ENCODE results near the gene PTH1R. TPM values are rescaled to one million over a fixed set of nuclear protein-coding genes. Genes with fewer than 3 reads are reported as not detected.

PTH1R gene
- total RNA-seq, 4 donors from 2014 or later, result 2.1 to 26.8 (median 14.5) TPM

DNA sequence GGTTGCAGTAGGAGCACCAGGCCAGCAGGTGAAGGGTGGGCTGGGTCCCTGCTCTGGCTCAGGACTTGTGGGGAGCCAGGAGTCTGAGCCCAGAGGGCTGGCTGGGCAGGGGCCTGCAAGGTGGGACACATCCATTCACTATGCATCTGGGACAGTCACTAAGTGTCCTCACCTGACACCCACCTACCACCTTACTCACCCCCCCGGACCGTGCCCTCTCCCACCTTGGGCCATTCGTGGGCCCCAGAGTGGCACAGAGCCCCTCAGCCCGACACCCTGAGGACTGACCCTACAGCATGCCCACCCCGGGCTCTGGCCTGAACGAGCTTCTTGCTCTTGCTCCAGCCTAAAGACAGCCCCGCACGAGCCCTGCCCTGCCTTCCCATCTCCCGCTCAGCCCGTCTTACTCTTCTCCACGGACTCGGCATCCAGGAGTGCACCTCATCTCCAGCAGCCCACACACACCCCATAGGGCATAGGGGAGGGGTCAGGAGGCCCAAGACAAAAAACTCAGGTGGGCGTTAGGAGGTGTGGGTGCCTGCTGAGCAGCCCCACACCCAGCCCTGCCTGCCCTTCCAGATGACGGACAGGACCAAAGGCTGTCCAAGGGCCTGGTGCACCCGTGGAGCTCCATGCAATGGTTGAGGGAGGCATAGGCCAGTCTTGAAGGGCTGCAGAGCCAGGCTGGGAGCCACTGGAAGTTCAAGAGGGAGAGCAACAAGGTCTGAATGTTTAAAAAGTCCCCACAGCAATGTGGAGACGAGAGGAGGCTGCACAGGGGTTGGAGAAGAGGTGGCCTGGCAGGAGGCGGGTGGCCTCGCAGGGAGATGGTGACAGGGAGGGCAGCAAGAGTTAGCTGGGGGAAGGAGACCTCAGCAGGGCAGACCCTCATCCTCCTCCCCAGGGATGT, 27.0 kb downstream of the PTH1R start:
- peaks cover 15 to 24% (median 18%) of the 10 kb centered on the region in 4 donors for H3K4me1 ChIP-seq
- no peak for TF ChIP-seq POLR2A (IDR thresholded peaks at IDR 0.05; ENCODE audit: low read depth)
- no peak for TF ChIP-seq EP300 (IDR thresholded peaks at IDR 0.05)
- no peak for TF ChIP-seq POLR2AphosphoS5 (IDR thresholded peaks at IDR 0.05)

DNA sequence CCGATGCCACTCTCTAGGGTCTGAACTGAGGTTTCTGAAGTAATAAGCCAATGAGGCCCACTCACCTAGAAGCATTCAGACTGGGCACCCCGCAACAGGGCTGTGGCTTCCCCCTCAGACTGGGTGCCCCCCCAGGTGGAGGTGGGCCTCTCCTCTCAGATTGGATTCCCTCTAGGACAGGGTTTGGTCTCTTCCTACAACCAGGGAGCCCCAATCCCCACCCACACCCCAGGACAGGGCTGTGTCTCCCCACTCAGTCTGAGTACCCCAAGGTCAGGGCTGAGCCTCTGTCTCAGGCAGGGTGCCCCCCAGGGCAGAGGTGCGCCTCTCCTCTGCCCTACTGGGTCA, 27.7 kb downstream of the PTH1R start:
- peaks cover 20 to 30% (median 22%) of the 10 kb centered on the region in 4 donors for H3K4me1 ChIP-seq
- no peak for DNase-seq (ENCODE audit: extremely low spot score)
- H3K36me3 ChIP-seq, result no peaks in the 10 kb centered on the region
- intact Hi-C loops (cut with DNase I), result loop anchor here (5.0 kb wide), 1 partner anchor 38 kb away; no protein-coding TSS in a partner anchor
- peaks cover 0 to 8% (median 0%) of the 10 kb centered on the region in 4 donors for H3K27me3 ChIP-seq
- no peak overlapping the region for H3K27ac ChIP-seq (replicated peaks in 1 of 4)
- WGBS, result 86% methylated on average over 2 of the region's 3 CpGs
- no peaks in the 10 kb centered on the region for H3K9me3 ChIP-seq
- no peak overlapping the region for H3K4me3 ChIP-seq
- TF ChIP-seq, protein P1, sequence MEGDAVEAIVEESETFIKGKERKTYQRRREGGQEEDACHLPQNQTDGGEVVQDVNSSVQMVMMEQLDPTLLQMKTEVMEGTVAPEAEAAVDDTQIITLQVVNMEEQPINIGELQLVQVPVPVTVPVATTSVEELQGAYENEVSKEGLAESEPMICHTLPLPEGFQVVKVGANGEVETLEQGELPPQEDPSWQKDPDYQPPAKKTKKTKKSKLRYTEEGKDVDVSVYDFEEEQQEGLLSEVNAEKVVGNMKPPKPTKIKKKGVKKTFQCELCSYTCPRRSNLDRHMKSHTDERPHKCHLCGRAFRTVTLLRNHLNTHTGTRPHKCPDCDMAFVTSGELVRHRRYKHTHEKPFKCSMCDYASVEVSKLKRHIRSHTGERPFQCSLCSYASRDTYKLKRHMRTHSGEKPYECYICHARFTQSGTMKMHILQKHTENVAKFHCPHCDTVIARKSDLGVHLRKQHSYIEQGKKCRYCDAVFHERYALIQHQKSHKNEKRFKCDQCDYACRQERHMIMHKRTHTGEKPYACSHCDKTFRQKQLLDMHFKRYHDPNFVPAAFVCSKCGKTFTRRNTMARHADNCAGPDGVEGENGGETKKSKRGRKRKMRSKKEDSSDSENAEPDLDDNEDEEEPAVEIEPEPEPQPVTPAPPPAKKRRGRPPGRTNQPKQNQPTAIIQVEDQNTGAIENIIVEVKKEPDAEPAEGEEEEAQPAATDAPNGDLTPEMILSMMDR (IDR thresholded peaks at IDR 0.05), result no peak
- no peak for TF ChIP-seq EP300 (IDR thresholded peaks at IDR 0.05)
- no peak for TF ChIP-seq POLR2AphosphoS5 (IDR thresholded peaks at IDR 0.05)
- TF ChIP-seq POLR2A (IDR thresholded peaks at IDR 0.05; ENCODE audit: low read depth), result no peak

More for the DNA sequence above, 27.0 kb downstream of the PTH1R start:
- H3K27ac ChIP-seq (replicated peaks in 1 of 4), result no peak overlapping the region
- peaks cover 0 to 12% (median 0%) of the 10 kb centered on the region in 4 donors for H3K27me3 ChIP-seq
- 86% methylated on average over 18 of the region's 18 CpGs for WGBS
- no peaks in the 10 kb centered on the region for H3K36me3 ChIP-seq
- H3K4me3 ChIP-seq, result no peak overlapping the region
- intact Hi-C loops (cut with DNase I), result loop anchor here (5.0 kb wide), 1 partner anchor 37 kb away; no protein-coding TSS in a partner anchor
- no peak for DNase-seq (ENCODE audit: extremely low spot score)
- no peaks in the 10 kb centered on the region for H3K9me3 ChIP-seq

DNA sequence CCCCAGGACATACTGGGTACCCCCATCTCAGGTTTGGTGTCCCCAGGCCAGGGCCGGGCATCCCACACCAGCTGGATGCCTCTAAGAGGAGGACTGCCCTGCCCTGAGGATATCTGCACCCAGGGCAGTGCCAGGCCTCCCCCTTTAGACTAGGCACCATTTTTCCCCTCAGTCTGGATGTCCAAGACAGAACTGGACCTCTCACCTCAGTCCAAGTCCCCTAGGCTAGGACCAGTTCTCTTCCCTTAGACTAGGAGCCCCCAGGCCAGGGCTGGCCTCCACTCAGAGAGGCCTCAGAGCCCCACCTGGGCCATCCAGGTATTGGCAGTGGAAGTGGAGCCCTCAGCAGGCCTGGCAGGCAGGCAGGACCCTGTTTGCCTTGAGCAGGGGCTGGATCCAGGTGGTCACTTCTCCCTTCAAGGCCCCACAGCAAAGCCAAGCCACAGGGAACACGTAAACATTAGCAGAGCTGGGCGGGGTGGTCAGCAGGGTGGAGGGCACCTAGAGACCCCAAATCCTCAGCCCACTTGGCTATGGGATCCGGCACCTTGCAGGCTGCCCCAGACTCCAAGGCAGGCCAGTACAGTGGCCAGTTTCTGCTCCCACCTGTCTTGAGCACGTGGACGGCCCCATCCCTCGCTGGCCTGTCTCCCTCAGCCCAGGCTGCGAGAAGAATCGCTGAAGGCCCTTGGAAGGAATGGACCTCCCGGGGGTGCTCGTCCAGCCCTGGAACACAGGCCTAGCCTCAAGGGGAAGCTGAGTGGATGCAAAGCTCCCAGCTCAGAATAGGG, 28.3 kb downstream of the PTH1R start:
- WGBS, result 83% methylated on average over 6 of the region's 11 CpGs
- intact Hi-C loops (cut with DNase I), result loop anchor here (5.0 kb wide), 1 partner anchor 39 kb away; no protein-coding TSS in a partner anchor
- Histone ChIP-seq H3K9me3 (no peaks in the 10 kb centered on the region), H3K27me3 (peaks cover 0 to 8% (median 0%) of the 10 kb centered on the region in 4 donors), H3K4me1 (peaks cover 20 to 30% (median 22%) of the 10 kb centered on the region in 4 donors), H3K36me3 (no peaks in the 10 kb centered on the region), H3K4me3 (no peak overlapping the region), H3K27ac (replicated peaks in 1 of 4) (no peak overlapping the region)
- TF ChIP-seq, protein P1 (IDR thresholded peaks at IDR 0.05), result no peak
- no peak for TF ChIP-seq EP300 (IDR thresholded peaks at IDR 0.05)
- DNase-seq (ENCODE audit: extremely low spot score), result no peak

DNA sequence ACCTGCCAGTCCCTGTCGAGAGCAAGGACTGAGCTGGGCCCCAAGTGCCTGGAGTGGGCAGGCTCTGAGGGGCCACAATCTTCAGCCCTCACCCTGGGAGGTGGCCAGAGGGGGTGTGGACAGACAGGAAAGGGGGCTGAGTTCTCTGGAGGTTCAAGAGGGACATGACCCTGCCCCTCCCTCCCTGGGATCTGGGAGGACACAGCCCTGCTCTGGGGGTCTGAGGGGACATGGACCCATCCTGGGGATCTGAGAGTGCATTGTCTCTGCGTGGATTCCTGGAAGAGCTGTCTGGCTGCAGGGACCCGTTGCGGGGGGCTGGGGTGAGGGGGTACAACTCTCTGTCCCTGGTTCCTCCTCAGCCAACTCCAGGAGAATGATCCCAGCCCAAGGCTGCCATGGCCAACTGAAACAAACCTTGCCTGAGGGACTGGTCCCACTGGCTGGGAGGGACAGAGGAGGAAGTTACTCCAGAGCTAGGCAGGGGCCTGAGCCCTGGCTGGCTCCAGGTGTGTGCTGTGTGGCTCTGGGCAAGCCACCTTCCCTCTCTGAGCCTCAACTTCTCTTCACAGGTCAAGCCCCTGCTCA, 29.0 kb downstream of the PTH1R start:
- TF ChIP-seq, protein P1 (IDR thresholded peaks at IDR 0.05), result no peak
- TF ChIP-seq POLR2AphosphoS5 (IDR thresholded peaks at IDR 0.05), result no peak
- no peak for TF ChIP-seq EP300 (IDR thresholded peaks at IDR 0.05)
- TF ChIP-seq POLR2A (IDR thresholded peaks at IDR 0.05; ENCODE audit: low read depth), result no peak
- Histone ChIP-seq H3K27me3 (peaks cover 0 to 8% (median 0%) of the 10 kb centered on the region in 4 donors), H3K9me3 (no peaks in the 10 kb centered on the region), H3K4me1 (peaks cover 20 to 30% (median 22%) of the 10 kb centered on the region in 4 donors), H3K36me3 (no peaks in the 10 kb centered on the region), H3K27ac (replicated peaks in 1 of 4) (no peak overlapping the region), H3K4me3 (no peak overlapping the region)
- no peak for DNase-seq (ENCODE audit: extremely low spot score)
- intact Hi-C loops (cut with DNase I), result loop anchor here (5.0 kb wide), 1 partner anchor 39 kb away; no protein-coding TSS in a partner anchor
- WGBS, result 83% methylated on average over 2 of the region's 4 CpGs

Data from esophagus muscularis mucosa (tissue), 4 donors.